GM12872 (cell line): ENCODE data around the gene SEMG2.

Experiments
- CTCF ChIP-seq: IDR thresholded peaks from 3 replicates; pipeline ENCODE4 v1.5.1; 2011; ENCODE audit warnings: low read depth, mild to moderate bottlenecking, low read length, moderate library complexity; ENCODE audit not compliant: insufficient read depth

Gene SEMG2

GRCh38 chr20:45183084-45183483, 38.1 kb upstream of the SEMG2 start:
- no peak for TF ChIP-seq CTCF

GRCh38 chr20:45187693-45188092, 33.5 kb upstream of the SEMG2 start:
- TF ChIP-seq CTCF = no peak

- TF ChIP-seq CTCF = no peak
Measured at GRCh38 chr20:45189067-45189609, 32.0 kb upstream of the SEMG2 start.

GRCh38 chr20:45189861-45190260, 31.3 kb upstream of the SEMG2 start:
- no peak for TF ChIP-seq CTCF

GRCh38 chr20:45191926-45192325, 29.2 kb upstream of the SEMG2 start:
- TF ChIP-seq CTCF = no peak

- TF ChIP-seq CTCF = no peak
Measured at GRCh38 chr20:45193331-45193730, 27.8 kb upstream of the SEMG2 start.

GRCh38 chr20:45206725-45207124, 14.4 kb upstream of the SEMG2 start, which contains the start of gene SEMG1:
TSS of gene SEMG1 (plus strand) at chr20:45207033. CDS start at chr20:45207054, 21 bp downstream.
- TF ChIP-seq CTCF = no peak
